HepG2 (cell line): Measurements from ENCODE around the gene ANAPC10. TPM values are rescaled to one million over a fixed set of nuclear protein-coding genes. Genes with fewer than 3 reads are reported as not detected.

Source experiments
- AGO1 ChIP-seq: fragments of 200-400 bp; formaldehyde crosslinking; IDR thresholded peaks from 2 replicates; pipeline ENCODE4 v1.6.1; 2017; ENCODE audit warnings: mild to moderate bottlenecking, low read depth, low read length, moderate library complexity; ENCODE audit not compliant: poor library complexity, severe bottlenecking
- CAMTA2 ChIP-seq: sonication (generic); formaldehyde crosslinking; IDR thresholded peaks from 2 replicates; pipeline ENCODE4 v1.4.0; 2020; ENCODE audit warnings: mild to moderate bottlenecking, missing genetic modification reagents, borderline replicate concordance
- DR1 ChIP-seq: sonication (generic); formaldehyde crosslinking; IDR thresholded peaks from 2 replicates; pipeline ENCODE4 v1.8.0; 2021; ENCODE audit warnings: mild to moderate bottlenecking, missing genetic modification reagents, inconsistent platforms
- ETV5 ChIP-seq: IDR thresholded peaks from 2 replicates; pipeline ENCODE4 v1.6.1; 2018; ENCODE audit warnings: missing biosample characterization, missing genetic modification reagents, inconsistent platforms, borderline replicate concordance
- ETV6 ChIP-seq: sonication (generic); formaldehyde crosslinking; conservative IDR thresholded peaks from 2 replicates; pipeline ENCODE4 v1.4.0; 2020; ENCODE audit warnings: missing genetic modification reagents
- GFI1 ChIP-seq: sonication (generic); formaldehyde crosslinking; IDR thresholded peaks from 2 replicates; pipeline ENCODE4 v1.5.0; 2020; ENCODE audit warnings: missing genetic modification reagents, mild to moderate bottlenecking, borderline replicate concordance
- MEF2D ChIP-seq: sonication (generic); formaldehyde crosslinking; IDR thresholded peaks from 2 replicates; pipeline ENCODE4 v1.5.1; 2020; ENCODE audit warnings: mild to moderate bottlenecking, missing genetic modification reagents
- NFAT5 ChIP-seq: sonication (generic); formaldehyde crosslinking; IDR thresholded peaks from 2 replicates; pipeline ENCODE4 v1.4.0; 2020; ENCODE audit warnings: missing genetic modification reagents
- NR2F6 ChIP-seq, 2 experiments: IDR thresholded peaks; 2 replicates each; pipeline ENCODE4 v1.6.1; 2016; ENCODE audit warnings: antibody characterized with exemption in 1 of 2, mild to moderate bottlenecking in 1 of 2
- POLR2AphosphoS5 ChIP-seq: IDR thresholded peaks from 2 replicates; pipeline ENCODE4 v1.6.1; 2012; ENCODE audit warnings: low read depth, low read length
- RFXAP ChIP-seq: sonication (generic); formaldehyde crosslinking; IDR thresholded peaks from 2 replicates; pipeline ENCODE4 v1.4.0; 2020; ENCODE audit warnings: missing genetic modification reagents, borderline replicate concordance
- SAP130 ChIP-seq: IDR thresholded peaks from 2 replicates; pipeline ENCODE4 v1.6.1; 2016; ENCODE audit warnings: low read depth
- TEF ChIP-seq: sonication (generic); formaldehyde crosslinking; IDR thresholded peaks from 2 replicates; pipeline ENCODE4 v1.5.0; 2020; ENCODE audit warnings: missing genetic modification reagents
- UBTF ChIP-seq: sonication (generic); formaldehyde crosslinking; IDR thresholded peaks from 2 replicates; pipeline ENCODE4 v1.4.0; 2020; ENCODE audit warnings: mild to moderate bottlenecking, missing genetic modification reagents
- ZKSCAN1 ChIP-seq: fragments of 150-350 bp; IDR thresholded peaks from 2 replicates; pipeline ENCODE4 v1.6.1; 2014; ENCODE audit warnings: low read length
- ZNF205 ChIP-seq: IDR thresholded peaks from 2 replicates; pipeline ENCODE4 v1.6.1; 2018; ENCODE audit warnings: missing biosample characterization, missing genetic modification reagents
- ZNF704 ChIP-seq: sonication (generic); formaldehyde crosslinking; IDR thresholded peaks from 2 replicates; pipeline ENCODE4 v1.8.1; 2023; ENCODE audit warnings: mild to moderate bottlenecking, inconsistent platforms, moderate library complexity, missing genetic modification reagents, borderline replicate concordance
- ZNF775 ChIP-seq: sonication (generic); formaldehyde crosslinking; IDR thresholded peaks from 2 replicates; pipeline ENCODE4 v1.4.0; 2020; ENCODE audit warnings: missing genetic modification reagents, mild to moderate bottlenecking, moderate library complexity, borderline replicate concordance
- ZZZ3 ChIP-seq: sonication (generic); formaldehyde crosslinking; IDR thresholded peaks from 2 replicates; pipeline ENCODE4 v1.4.0; 2020; ENCODE audit warnings: missing genetic modification reagents, mild to moderate bottlenecking, borderline replicate concordance
- polyA plus RNA-seq, 8 experiments: library from polyadenylated mRNA; depleted of rRNA in 3 of 8; stranded (reverse) in 7 of 8; unstranded in 1 of 8; fragments of >200 nt; fragmentation: Illumina TruSeq in 4 of 8; extraction: Trizol in 4 of 8; gene quantifications; 2 replicates each; pipeline versions ENCODE4 v1.2.1 to v1.2.3, GENCODE V29; 2011 to 2016; ENCODE audit warnings: low read depth in 4 of 8, missing spikeins in 1 of 8, mixed read lengths in 1 of 8; ENCODE audit not compliant: insufficient read depth in 1 of 8
- total RNA-seq, 5 experiments: library from RNA; depleted of rRNA; stranded (reverse); fragments of >200 nt; fragmentation: Illumina TruSeq; extraction: Trizol; gene quantifications; 2 replicates each; pipeline ENCODE4 v1.2.3, GENCODE V29; 2016; ENCODE audit warnings: low read depth in 1 of 5

ANAPC10 gene
- total and polyA plus RNA-seq, 2 of the 13 experiments (the other 11 are each of a cell fraction or from before 2014, with no cell fraction given), result 21.9 to 32.7 TPM

- TF ChIP-seq ZKSCAN1 (0 out of 2 replicates have a peak, but pooled peaks have one; percentile 11), CAMTA2 (CRISPR knock-in tag) (no peak; the same call in 1 of the 2 replicates), DR1 (CRISPR knock-in tag) (peak; percentile 72; the same call in 1 of the 2 replicates), RFXAP (CRISPR knock-in tag) (peak; percentile 49; the same call in 1 of the 2 replicates), ETV6 (CRISPR knock-in tag) (peak; percentile 36; the same call in 1 of the 2 replicates), NFAT5 (CRISPR knock-in tag) (no peak), ZZZ3 (CRISPR knock-in tag) (peak; percentile 93; the same call in 1 of the 2 replicates), SAP130 (CRISPR knock-in tag) (peak; percentile 97), UBTF (CRISPR knock-in tag) (peak; percentile 86), TEF (CRISPR knock-in tag) (no peak; the same call in 1 of the 2 replicates), ZNF205 (CRISPR knock-in tag) (peak; percentile 68; the same call in 1 of the 2 replicates), NR2F6 (IDR thresholded peaks at IDR 0.05) (0 out of 2 replicates have a peak, but pooled peaks have one; percentile 10), NR2F6 (CRISPR knock-in tag; IDR thresholded peaks at IDR 0.05) (no peak; the same call in 1 of the 2 replicates), ZNF704 (peak; percentile 75; the same call in 1 of the 2 replicates), GFI1 (CRISPR knock-in tag) (peak; percentile 46; the same call in 1 of the 2 replicates), AGO1 (no peak), ETV5 (CRISPR knock-in tag) (peak; percentile 49; the same call in 1 of the 2 replicates), MEF2D (peak; percentile 82), POLR2AphosphoS5 (peak; percentile 90), ZNF775 (CRISPR knock-in tag) (no peak; the same call in 1 of the 2 replicates)
Observed at GRCh38 chr4:145097821-145098674, at the start of gene ANAPC10, which contains the start of gene ABCE1 (continued).
